Dermis lymphatic vessel endothelial cell (primary cell): ENCODE results near the gene KLHL36. TPM values are rescaled to one million over a fixed set of nuclear protein-coding genes. Genes with fewer than 3 reads are reported as not detected.

Source experiments
- total RNA-seq: library from RNA; depleted of rRNA; stranded (reverse); fragments of >200 nt; gene quantifications from 2 replicates; pipeline ENCODE4 v1.2.1, GENCODE V29; 2014

Gene KLHL36
- 52.7 and 54.1 TPM in 2 replicates for total RNA-seq

DNA sequence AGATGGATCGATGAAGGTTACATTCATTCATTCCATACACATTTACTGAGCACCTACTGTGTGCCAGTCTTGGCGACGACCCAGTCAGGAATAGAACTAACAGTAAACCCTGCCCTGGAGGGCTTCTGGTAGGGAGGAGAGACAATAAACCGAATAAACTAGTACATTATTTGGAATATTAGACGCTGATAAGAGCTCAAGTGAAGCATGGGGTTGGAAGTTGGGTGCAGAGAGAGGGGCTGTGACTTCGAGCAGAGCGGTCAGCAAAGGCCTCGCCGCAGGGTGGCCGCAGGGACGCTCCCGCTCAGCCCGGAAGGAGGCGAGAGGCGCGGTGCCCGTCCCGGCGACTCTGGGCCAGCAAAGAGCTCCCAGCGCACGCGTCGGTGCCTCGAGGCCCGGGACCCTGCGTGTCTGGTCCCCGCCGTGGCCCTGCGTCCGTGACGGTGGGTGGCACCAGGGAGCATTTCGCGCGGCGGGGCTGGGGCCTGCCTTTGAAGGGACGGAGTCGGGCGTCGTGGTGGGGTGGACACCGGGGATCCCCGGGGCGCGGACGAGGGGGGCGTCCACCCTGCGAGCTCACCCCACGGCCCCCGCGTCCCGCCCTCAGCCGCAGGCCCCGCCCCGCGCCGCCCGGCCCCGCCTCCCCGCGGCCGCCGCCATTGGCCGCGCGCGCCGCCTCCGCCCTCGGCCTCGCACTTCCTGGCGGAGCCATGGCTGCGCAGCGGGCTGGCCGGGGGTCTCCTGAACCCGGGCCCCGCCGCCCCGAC lies at the start of gene KLHL36:
TSS of gene KLHL36 (plus strand) at position 684 of the 767 bp plus-strand sequence. CDS start 2,357 bp downstream, outside the sequence.

DNA sequence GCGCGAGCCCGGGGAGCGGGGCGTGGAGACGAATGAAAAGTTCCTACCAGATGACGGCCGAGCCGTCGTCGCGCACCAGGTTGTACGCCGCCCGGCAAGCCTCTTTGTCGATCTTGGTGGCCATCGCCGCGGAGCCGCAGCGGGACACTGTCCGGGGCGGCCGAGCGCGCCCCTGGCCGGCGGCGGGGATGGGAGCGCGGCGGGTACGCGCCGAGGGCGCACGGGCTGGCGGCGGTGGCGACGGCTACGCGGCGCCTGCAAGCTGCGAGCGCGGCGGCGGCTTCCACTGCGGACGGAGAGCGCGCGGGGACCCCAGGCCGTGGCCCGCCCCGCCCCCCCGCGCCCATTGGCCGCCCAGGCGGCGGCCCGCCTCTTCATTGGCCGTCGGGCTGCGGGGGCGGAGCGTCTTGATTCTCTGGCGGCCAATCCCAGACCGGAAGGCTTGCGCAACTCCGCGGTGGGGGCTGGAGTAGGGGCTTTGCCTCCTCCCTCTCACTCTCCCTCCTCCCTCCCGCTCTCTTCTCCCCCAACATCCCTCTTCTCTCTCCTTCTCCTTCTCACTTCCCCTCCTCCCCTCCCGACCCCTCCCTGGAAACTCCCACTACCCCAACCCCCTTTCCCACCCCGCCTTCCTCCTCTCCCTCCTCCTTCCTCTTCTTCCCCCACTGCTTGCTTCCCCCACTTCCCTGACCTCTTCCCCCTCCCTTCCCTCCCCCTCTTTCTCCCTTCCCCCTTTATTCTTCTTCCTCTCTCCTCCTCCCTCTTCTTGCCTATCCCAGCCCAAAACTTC lies 30.3 kb upstream of the KLHL36 start, which contains the start of gene COTL1:
TSS of gene COTL1 (minus strand) at position 288 of the 790 bp plus-strand sequence. CDS start at position 124, 164 bp downstream.

GRCh38 chr16:84699712-84700445 lies 51.6 kb downstream of the KLHL36 start, which contains the start of gene USP10:
USP10 (plus strand) TSS chr16:84700000; CDS start chr16:84700091, 91 bp downstream.

Other genes starting within 250 kb of the KLHL36 start
- gene MEAK7, start 143.9 kb upstream of the KLHL36 start, total RNA-seq, result 12.0 and 13.2 TPM in 2 replicates
- gene COTL1, start 30.4 kb upstream of the KLHL36 start, total RNA-seq, result 77.5 and 228 TPM in 2 replicates
- 34.9 and 37.1 TPM in 2 replicates for gene USP10, start 51.5 kb downstream of the KLHL36 start, total RNA-seq
- gene CRISPLD2, start 171.5 kb downstream of the KLHL36 start, total RNA-seq, result 0.09 and 1.3 TPM in 2 replicates